HG03060 (cell line): ENCODE data around the gene GPR78.

Source experiments
- ATAC-seq: cut with Tn5 transposase; IDR thresholded peaks from one replicate; pipeline ENCODE4 v1.9.1; 2021; ENCODE audit warnings: low read depth, moderate number of reproducible peaks; ENCODE audit not compliant: unreplicated experiment

GPR78 gene

GRCh38 chr4:8585721-8586212 is 5.6 kb downstream of the GPR78 start:
- ATAC-seq: no peak

GRCh38 chr4:8586246-8586645 is 6.1 kb downstream of the GPR78 start:
- ATAC-seq: no peak

GRCh38 chr4:8586671-8587468 is 6.7 kb downstream of the GPR78 start:
- ATAC-seq: no peak

GRCh38 chr4:8587469-8588195 is 7.4 kb downstream of the GPR78 start:
- ATAC-seq: no peak

- ATAC-seq: no peak
Observed at GRCh38 chr4:8588196-8588470, 7.9 kb downstream of the GPR78 start.

GRCh38 chr4:8589336-8589735 is 9.1 kb downstream of the GPR78 start:
- ATAC-seq: no peak

GRCh38 chr4:8589823-8590545 is 9.8 kb downstream of the GPR78 start:
- no peak for ATAC-seq

GRCh38 chr4:8590546-8590880 is 10.3 kb downstream of the GPR78 start:
- no peak for ATAC-seq

- ATAC-seq: no peak
Observed at GRCh38 chr4:8591114-8591513, 10.9 kb downstream of the GPR78 start.

GRCh38 chr4:8591626-8592365 is 11.6 kb downstream of the GPR78 start:
- ATAC-seq: no peak

- ATAC-seq: no peak
Observed at GRCh38 chr4:8592366-8593263, 12.4 kb downstream of the GPR78 start, which contains the start of gene CPZ. Gene CPZ (plus strand): TSS chr4:8592765. CDS start chr4:8592834, 69 bp downstream.

GRCh38 chr4:8593264-8594096 is 13.3 kb downstream of the GPR78 start:
- no peak for ATAC-seq

GRCh38 chr4:8594097-8595038 is 14.2 kb downstream of the GPR78 start:
- no peak for ATAC-seq

GRCh38 chr4:8595237-8596087 is 15.3 kb downstream of the GPR78 start:
- no peak for ATAC-seq

- no peak for ATAC-seq
Observed at GRCh38 chr4:8596891-8597290, 16.7 kb downstream of the GPR78 start.

- no peak for ATAC-seq
Observed at GRCh38 chr4:8597319-8597718, 17.1 kb downstream of the GPR78 start.

GRCh38 chr4:8597791-8598190 is 17.6 kb downstream of the GPR78 start:
- no peak for ATAC-seq
